HG02884 (cell line): ENCODE measurements around the gene STMN3.
"Not testable (repeated sequence)": the region's sequence is repeated elsewhere in the genome, so short reads cannot be mapped to it uniquely, and the experiment has no call there.

Source experiments
- ATAC-seq: cut with Tn5 transposase; IDR thresholded peaks from one replicate; pipeline ENCODE4 v1.9.1; 2021; ENCODE audit warnings: mild to moderate bottlenecking, moderate library complexity; ENCODE audit not compliant: unreplicated experiment

The STMN3 gene

DNA sequence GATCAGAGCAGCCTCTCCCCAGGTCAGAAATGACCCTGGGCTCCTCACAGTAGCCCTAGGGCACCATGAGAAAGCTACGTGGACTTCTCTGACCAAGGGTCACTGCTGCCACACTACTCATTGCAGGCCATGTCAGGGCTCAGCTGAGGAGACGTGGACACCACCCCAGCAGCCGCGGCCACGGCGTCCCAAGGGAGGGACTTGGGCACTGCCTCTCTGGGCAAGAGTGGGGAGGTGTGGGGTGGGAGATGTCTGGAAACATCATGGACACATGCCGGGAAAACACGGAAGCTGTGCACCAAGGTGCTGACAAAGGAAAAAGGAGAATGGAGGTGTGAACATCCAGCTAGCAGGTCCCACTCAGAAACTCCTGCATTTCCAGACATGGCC lies 35.4 kb downstream of the STMN3 start:
- no peak for ATAC-seq

DNA sequence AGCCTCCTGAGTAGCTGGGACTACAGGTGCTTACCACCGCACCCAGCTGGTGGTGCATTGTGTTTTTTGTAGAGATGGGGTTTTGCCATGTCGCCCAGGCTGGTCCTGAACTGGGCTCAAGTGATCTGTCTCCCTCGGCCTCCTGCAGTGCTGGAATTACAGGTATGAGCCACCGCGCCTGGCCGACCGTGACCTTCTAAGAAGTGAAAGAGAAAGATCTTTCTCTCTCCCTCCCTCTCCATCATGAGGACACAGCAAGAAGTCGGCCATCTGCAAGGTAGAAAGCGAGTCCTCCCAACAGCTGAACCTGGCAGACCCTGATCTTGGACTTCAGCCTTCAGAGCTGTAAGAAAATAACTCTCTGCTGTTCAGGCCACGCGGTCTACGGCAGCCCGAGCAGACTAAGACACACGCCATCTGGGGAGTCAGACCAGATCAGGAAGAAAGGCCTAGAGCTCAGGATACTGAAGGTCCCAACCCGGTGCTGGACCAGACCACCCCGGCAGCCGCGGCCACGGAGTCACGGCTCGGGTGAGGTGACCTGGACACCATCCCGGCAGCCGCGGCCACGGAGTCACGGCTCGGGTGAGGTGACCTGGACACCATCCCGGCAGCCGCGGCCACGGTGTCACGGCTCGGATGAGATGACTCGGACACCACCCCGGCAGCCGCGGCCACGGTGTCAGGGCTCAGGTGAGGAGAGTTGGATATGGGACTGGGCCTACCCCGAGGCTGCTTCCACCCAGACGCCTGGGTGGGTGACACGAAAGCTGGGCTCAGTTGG lies 35.9 kb downstream of the STMN3 start:
- no peak for ATAC-seq

DNA sequence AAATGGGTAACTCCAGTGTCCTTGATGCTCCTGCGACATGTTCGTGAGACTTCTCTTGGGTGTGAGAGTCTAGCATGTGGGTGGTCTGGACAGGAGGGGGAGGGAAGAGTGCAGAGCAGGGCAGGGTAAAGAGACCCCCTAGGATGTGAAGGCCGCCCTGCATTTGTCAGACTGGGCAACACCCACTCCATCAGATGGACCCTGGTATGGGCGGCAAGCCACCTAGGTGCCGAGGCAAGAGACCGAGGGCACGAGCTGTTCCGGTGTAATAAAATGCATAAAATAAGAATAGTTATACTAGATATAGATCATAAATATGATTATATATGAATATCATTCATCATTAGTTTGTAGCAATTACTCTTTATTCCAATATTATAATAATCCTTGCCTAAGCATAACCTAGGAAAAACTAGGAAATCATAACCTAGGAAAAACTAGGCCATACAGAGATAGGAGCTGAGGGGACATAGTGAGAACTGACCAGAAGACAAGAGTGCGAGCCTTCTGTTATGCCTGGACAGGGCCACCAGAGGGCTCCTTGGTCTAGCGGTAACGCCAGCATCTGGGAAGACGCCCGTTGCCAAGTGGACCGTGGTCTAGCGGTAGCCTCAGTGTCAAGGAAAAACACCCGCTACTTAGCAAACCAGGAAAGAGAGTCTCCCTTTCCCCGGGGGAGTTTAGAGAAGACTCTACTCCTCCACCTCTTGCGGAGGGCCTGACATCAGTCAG lies 39.2 kb downstream of the STMN3 start:
- not testable (repeated sequence) for ATAC-seq

DNA sequence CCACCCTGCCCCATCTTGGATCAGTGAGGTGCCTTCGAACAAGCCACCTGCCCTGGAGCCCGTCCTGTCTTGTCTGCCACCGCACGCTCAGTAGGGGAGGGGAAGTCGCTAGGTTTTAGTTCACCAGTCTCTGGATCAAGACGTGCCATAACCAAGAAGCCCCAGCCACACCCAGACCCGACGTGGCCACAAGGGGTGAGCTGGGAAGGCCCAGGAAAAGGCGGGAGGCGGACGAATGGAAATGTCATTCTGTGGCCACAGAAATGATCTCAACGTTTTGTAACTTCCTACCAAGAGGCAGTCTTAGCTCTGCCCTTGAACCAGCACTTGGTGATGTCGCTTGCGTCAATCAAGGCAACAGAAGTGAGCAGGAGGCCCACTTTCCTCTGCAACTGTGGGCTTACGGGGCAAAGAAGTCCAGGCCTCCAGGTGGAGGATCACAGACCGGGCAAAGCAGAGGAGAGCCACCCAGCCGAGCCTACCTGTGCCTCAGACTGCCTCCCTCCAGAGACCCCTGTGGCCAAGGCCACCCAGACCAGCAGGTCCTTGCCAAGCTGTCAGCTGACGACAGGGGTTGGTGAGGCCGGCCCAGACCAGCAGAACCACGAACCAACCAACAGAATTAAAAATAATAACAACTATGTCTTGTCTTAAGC lies 40.8 kb downstream of the STMN3 start:
- ATAC-seq: no peak

DNA sequence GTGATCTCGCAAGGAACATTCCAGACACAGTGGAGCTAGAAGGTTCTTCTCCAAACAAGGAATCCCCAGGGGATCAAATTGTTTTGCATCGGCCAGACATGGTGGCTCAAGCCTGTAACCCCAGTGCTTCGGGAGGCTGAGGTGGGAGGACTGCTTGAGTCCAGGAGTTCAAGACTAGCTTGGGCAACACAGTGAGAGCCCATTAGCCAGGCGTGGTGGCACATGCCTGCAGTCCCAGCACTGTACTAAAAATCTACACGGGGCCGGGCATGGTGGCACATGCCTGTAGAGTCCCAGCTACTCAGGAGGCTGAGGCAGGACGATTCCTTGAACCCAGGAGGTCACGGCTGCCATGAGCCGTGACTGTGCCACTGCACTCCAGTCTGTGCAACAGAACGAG lies 41.6 kb downstream of the STMN3 start:
- ATAC-seq: no peak

DNA sequence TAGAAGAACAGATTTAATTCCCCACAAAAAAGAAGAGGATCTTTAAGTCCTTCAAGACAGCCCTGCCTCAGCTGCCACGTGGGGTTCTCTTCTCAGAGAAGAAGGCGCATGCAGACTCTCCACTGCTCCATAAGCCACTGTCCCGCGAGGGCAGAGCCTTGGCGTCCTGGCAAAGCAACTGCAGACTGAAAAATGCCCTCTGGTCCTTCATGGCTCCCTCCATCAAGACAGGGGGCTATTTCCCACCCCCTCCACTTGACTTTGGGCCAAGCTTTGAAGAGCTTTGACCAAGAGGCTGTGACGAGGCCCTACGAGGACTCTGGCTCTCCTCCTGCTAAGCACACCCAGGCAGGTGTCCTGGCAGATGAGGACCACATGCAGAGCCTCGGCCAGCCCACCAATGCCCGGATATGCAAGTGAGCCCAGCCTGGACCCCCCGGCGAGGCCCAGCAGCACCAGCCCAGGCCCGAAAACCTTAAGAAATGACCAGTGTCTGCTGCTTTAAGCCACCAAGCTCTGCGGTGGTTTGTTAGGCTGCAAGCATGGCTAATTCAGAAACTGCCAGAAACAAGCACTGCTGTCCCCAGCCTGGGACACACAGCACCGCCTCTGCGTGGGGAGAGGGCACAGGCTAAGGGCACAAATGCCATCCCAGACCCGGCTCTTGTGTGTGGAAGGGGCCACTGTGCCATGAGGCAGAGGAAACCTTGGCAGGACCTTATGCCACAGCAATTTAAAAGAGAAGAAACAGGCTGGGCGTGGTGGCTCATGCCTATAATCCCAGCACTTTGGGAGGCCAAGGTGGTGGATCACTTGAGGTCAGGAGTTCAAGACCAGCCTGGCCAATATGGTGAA lies 42.4 kb downstream of the STMN3 start:
- ATAC-seq: no peak

DNA sequence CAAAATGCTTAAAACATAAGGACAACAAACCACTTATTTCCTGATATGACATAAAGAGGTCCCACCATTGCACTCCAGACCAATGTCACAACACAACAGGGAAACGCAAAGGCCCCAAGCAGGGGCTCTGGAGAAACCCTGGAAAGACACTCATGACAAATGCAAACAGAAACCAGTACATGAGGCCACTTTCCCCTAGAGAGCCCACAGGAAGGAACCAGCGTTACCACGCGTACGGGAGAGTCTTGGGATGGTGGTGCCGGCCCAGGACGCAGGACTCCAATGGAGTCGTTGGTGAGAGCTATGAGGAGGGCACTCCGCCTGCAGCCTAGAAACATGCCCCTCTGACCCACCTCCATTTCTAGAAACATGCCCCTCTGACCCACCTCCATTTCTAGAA lies 46.5 kb downstream of the STMN3 start:
- ATAC-seq: no peak

DNA sequence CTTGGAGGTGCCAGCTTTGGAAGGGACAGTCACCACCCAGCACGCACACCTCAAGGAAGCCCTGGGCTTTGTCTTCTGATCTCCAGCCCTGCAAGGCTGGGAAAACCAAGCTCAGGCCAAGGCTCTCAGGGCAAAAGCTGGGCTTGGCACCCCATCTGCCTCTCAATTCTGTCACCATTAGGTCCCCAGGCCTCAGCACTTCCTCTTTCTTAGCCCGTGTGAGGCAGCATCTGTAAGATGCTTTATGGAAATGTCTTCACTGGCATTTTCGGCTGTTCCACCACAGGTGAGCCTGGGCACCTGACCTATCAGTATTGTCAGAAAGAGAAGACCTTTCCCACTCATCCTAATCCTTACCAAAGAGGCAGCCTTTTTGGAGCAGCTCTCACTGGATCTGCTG lies 50.9 kb downstream of the STMN3 start:
- no peak for ATAC-seq

DNA sequence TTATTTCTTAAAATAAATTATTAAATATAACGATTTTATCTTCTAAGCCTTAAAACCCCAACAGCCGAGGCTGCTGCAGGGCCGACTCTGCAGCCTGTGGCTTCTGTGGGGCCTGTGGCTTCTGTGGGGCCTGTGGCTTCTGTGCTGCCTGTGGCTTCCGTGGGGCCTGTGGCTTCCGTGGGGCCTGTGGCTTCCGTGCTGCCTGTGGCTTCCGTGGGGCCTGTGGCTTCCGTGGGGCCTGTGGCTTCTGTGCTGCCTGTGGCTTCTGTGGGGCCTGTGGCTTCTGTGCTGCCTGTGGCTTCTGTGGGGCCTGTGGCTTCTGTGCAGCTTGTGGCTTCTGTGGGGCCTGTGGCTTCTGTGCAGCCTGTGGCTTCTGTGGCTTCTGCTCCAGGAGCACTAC lies 51.5 kb downstream of the STMN3 start:
- not testable (repeated sequence) for ATAC-seq

DNA sequence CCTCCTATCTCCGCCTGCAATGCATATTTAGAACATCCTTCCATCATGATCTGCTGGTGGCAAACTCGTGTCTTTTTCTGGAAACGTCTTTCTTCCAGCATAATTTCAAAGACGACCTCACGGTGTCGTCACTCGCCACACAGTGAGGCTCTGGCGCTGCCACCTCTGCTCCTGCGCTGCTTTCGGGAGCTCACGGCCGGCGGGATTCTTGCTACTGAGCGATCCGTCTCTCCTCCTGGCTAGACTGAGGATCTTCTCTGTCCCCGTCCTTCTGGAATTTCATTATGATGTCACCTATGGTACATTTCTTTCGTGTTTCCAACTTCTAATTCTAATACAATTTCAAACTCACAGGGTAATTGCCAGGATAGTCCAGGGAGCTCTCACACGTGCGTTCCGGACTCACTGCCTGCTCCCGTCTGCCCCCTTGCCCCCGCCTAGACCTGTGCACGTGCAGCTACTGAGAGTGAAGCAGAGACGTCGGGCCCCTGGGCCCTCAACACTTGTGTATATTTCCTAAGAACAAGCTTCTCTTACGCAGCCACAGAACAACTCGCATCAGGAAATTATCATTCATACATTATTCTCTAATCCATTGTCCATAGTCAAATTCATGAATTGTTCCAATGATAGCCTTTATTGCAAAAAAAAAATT lies 53.7 kb downstream of the STMN3 start:
- no peak for ATAC-seq

DNA sequence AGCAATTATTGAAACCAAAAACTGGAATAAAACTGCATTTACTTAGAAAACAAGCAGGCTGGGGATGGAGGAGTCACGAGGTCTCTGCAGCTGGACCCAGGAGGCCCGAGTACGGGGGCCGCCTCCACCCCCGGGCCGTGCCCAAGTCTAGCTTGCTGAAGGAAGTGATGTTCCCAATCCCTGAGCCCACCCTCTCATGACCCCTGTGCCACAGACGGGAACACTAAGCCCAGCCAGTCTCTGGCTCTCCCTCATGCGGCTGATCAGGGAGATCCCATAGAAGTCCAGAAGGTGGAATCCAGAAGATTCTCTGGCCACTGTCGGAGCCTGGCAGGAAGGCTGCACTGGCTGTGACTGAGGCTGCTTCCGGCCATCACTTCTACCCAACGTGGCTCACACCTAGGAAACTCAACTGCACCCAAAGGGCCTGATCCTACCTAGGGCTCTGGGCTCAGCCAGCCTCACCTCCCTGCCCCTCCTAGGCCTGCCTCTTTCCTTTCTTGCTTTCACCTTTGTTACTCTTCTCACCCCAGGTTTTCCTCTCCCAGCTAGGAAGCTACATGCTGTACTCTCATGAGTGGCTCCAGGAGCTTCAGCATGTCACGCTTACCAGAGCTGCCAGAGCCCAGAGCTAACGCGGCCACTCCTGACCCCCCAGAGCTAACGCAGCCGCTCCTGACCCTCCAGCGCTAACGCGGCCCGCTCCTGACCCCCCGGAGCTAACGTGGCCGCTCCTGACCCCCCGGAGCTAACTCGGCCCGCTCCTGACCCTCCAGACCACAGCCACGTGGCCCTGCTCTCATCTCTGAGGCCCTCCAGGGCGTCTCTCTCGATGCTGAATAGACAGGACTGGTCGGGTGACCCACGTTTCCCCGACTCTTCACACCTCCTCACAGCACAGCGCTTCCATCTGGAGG lies 54.5 kb downstream of the STMN3 start:
- ATAC-seq: no peak

DNA sequence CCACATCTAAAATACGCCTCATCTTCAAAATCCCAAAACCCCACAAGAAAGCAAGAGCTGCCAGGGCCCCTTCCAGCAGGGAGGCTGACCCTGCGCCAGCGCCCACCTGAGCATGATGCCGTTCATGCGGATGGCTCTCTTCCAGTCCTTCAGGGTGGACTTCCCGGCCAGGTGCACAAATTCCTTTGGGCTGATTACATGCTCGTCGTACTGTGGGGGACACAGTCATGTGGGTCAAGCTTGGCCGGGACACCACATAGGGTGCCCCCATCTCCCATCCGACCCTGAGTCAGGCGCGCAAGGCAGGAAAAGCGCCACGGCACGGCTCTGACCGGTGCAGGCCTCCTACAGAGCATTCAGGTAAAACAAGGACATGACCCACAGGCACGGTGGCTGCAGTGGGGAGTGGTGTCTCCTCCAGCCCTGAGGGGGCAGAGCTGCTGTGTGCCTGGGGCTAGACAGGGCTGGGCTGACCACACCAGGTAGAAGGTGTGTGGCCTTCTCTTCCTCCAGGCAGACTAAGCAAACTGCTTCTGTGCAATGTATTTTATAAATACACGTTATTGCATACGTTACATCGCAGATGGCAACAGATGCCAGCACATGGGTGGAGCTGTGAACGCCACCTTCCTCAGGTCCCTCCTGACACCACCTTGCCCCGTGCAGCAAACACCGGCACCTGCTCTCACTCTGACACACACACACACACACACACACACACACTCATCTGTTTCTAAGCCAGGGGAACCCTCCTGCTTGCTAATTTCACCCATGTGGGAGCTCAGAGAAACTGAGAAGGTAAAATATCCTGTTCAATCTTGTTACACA lies 55.4 kb downstream of the STMN3 start:
- no peak for ATAC-seq

DNA sequence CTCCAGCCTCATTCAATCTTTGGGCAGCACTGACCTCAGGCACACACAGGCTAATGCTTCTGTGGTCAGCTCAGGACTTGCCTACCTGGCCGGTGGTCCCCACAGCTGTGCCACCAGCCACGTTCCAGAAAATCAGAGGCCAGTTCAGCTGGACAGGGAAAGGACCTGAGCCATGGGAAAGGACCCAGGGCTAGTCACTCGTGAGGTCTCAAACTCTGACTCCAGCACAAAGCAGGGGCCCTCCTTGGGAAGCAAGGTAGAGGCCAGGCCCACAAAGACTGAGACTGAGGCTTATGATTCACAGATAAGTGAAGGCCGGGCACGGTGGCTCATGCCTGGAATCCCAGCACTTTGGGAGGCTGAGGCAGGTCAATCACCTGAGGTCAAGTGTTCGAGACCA lies 56.8 kb downstream of the STMN3 start:
- no peak for ATAC-seq

DNA sequence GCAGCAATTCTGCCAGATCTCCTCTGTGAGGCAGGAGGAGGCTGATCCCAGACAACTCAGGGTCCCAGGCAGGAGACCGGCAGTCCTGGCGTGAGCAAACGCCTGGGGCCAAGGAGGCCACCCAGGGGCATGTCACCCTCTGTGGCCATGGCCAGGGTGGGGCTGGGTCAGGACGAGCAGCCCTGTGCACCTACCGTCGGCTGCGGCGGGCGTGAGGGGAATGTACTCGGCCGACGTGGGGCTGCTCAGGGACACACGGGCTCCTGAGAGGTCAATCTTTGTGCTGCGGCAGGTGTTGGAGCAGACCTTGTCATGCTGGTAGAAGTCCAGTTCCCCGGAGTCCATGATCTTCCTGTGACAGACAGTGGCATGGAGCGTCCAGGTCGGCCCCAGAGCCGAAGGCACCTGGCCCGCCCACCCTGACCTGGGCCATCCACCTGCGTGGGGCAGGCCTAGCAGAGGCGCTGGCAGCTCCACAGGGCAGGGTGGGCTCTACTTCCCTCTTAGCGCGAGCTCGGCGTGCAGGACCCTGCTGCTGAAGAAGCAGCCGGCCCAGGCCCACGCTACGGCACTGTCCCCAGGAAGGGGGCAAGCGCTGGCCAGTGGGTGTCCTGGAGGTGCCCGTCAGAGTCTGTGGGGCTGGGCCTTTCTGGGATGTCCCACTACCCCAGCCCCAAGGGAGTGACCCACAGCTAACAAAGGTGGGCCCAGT lies 57.7 kb downstream of the STMN3 start:
- ATAC-seq: no peak

DNA sequence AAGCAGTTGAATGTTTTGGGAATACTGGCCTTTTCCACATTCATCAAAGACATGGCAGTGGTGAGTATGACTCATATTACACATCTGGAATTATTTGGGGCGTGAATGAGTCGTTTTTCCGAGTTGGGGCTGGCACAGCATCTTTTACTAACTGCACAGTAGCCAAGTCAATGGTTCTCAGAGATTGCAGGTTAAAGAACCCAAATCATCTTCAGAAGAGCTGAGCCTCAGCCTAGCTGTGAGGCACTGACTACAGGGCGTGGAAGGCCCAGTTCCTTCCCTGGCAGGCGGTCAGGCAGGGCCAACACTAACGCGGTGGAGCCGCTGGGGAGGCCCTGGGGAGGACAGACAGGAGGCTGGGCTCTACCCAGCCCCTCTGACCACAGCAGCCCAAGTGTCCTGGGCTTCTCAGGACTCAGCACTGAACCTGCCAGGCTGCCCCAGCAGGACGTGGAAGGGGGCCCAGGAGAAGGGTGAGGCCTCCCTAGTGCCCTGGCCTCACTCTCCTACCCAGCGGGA lies 59.1 kb downstream of the STMN3 start:
- ATAC-seq: no peak

DNA sequence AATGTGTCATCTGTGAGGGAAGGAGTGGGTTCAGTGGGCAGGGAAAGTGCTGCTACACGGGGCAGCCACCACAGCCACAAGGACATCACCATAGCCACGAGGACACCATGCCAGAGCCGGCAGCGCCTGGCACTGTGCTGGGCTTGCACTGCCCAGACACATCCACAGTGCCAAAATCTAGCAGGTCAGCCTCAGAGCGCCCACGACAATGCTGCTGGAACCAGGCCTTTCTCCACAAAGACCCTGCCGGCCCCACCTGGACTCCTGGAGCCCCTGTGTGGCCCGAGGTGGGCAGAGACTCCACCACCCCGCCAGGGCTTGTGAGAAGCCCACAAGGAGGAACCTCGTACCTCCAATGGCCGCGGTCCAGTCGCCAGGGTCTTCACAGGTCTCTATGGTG lies 60.6 kb downstream of the STMN3 start:
- ATAC-seq: no peak

DNA sequence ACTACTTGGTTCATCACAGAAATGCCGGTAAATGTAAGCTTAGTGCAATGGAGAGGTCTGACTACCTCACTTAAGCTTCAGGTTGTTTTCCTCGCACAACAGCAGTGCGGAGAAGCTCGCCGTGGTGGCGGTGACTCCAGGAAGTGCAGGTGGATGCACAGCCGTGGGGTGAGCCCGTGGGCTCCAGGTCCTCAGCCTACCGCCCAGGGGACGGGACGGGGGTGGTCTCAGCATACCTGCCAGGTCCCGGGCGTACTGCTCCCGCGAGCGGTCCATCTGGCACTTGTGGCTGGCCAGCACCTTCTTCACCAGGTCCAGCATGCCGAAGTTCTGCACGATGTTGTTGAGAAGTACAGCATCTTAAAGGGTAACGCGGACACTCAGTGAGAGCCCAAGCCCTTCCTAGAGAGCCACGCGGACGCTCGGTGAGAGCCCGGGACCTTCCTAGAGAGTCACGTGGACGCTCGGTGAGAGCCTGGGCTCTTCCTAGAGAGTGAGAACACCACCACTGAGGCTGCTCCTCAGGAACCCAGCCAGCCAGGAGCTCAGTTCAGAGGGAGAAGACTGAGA lies 61.4 kb downstream of the STMN3 start:
- no peak for ATAC-seq
